ENCODE results near the gene ARHGAP15. TPM values are rescaled to one million over a fixed set of nuclear protein-coding genes. Genes with fewer than 3 reads are reported as not detected.
A peak's percentile ranks its signal among the peaks of the same experiment; 100 is the strongest.

ARHGAP15 gene
- total RNA-seq, 1 experiment from 2014 or later, result not detected

- no peak overlapping the region for H3K27ac ChIP-seq
- no peaks in the 10 kb centered on the region for H3K79me2 ChIP-seq (ENCODE audit: low read depth)
- no peaks in the 10 kb centered on the region for H3K36me3 ChIP-seq (ENCODE audit: low read depth)
- POLR2A ChIA-PET (ENCODE audit: unreplicated experiment), result no interaction called here
- no peak overlapping the region for H3K4me3 ChIP-seq
- H2AFZ ChIP-seq, result 0 out of 2 replicates have a peak overlapping the region, but pooled peaks have one; percentile 23
- no peaks in the 10 kb centered on the region for H3K27me3 ChIP-seq (ENCODE audit: insufficient read depth, low read depth)
- no peaks in the 10 kb centered on the region for H3F3A ChIP-seq (ENCODE audit: insufficient read depth, low read depth)
- no peak overlapping the region for H3K4me2 ChIP-seq
- DNase-seq, result no peak
- TF ChIP-seq CTCF (conservative IDR thresholded peaks at IDR 0.05) (no peak), EZH2 (IDR thresholded peaks at IDR 0.05; ENCODE audit: low read depth) (no peak)
- CTCF ChIA-PET, result no interaction called here
- no peaks in the 10 kb centered on the region for H3K9me2 ChIP-seq (ENCODE audit: insufficient read depth)
- no peaks in the 10 kb centered on the region; the same call in 1 of the 2 replicates for H3K9me3 ChIP-seq (ENCODE audit: insufficient read depth, low read depth)
- intact Hi-C loops (cut with micrococcal nuclease; ENCODE audit: unreplicated experiment), result no loop called here
- no peaks in the 10 kb centered on the region for H3K4me1 ChIP-seq (replicated peaks; ENCODE audit: insufficient read depth)
- no peaks in the 10 kb centered on the region for H4K20me1 ChIP-seq (ENCODE audit: insufficient read depth)
- no TSS peak for BruUV-seq (replicated peaks)
These were observed 63.5 kb downstream of the ARHGAP15 start for GRCh38 chr2:143192716-143193115.

GRCh38 chr2:143193121-143193520, 63.9 kb downstream of the ARHGAP15 start:
- no peaks in the 10 kb centered on the region for H3K79me2 ChIP-seq (ENCODE audit: low read depth)
- H4K20me1 ChIP-seq (ENCODE audit: insufficient read depth), result no peaks in the 10 kb centered on the region
- no peak for TF ChIP-seq CTCF (conservative IDR thresholded peaks at IDR 0.05)
- H3K27ac ChIP-seq, result no peak overlapping the region
- ChIA-PET CTCF (no interaction called here), POLR2A (ENCODE audit: unreplicated experiment) (no interaction called here)
- H2AFZ ChIP-seq, result 0 out of 2 replicates have a peak overlapping the region, but pooled peaks have one; percentile 23
- DNase-seq, result no peak
- no peaks in the 10 kb centered on the region for H3F3A ChIP-seq (ENCODE audit: insufficient read depth, low read depth)
- no peaks in the 10 kb centered on the region for H3K36me3 ChIP-seq (ENCODE audit: low read depth)
- BruUV-seq (replicated peaks), result no TSS peak
- H3K9me2 ChIP-seq (ENCODE audit: insufficient read depth), result no peaks in the 10 kb centered on the region
- H3K4me1 ChIP-seq (replicated peaks; ENCODE audit: insufficient read depth), result no peaks in the 10 kb centered on the region
- H3K9me3 ChIP-seq (ENCODE audit: insufficient read depth, low read depth), result no peaks in the 10 kb centered on the region; the same call in 1 of the 2 replicates
- H3K4me3 ChIP-seq, result no peak overlapping the region
- no peak overlapping the region for H3K4me2 ChIP-seq
- H3K27me3 ChIP-seq (ENCODE audit: insufficient read depth, low read depth), result no peaks in the 10 kb centered on the region
- intact Hi-C loops (cut with micrococcal nuclease; ENCODE audit: unreplicated experiment), result no loop called here

GRCh38 chr2:143195511-143195910, 66.3 kb downstream of the ARHGAP15 start:
- Histone ChIP-seq H3K4me1 (replicated peaks; ENCODE audit: insufficient read depth) (no peaks in the 10 kb centered on the region), H3K4me2 (no peak overlapping the region), H2AFZ (no peak overlapping the region), H3K79me2 (ENCODE audit: low read depth) (no peaks in the 10 kb centered on the region), H4K20me1 (ENCODE audit: insufficient read depth) (no peaks in the 10 kb centered on the region), H3K4me3 (no peak overlapping the region), H3K27ac (no peak overlapping the region), H3K9me3 (ENCODE audit: insufficient read depth, low read depth) (no peaks in the 10 kb centered on the region), H3F3A (ENCODE audit: insufficient read depth, low read depth) (no peaks in the 10 kb centered on the region), H3K36me3 (ENCODE audit: low read depth) (no peaks in the 10 kb centered on the region), H3K9me2 (ENCODE audit: insufficient read depth) (no peaks in the 10 kb centered on the region), H3K27me3 (ENCODE audit: insufficient read depth, low read depth) (no peaks in the 10 kb centered on the region)
- no peak for DNase-seq
- TF ChIP-seq EZH2 (IDR thresholded peaks at IDR 0.05; ENCODE audit: low read depth) (no peak), CTCF (conservative IDR thresholded peaks at IDR 0.05) (no peak)
- intact Hi-C loops (cut with micrococcal nuclease; ENCODE audit: unreplicated experiment), result no loop called here
- POLR2A ChIA-PET (ENCODE audit: unreplicated experiment), result no interaction called here
- BruUV-seq (replicated peaks), result no TSS peak
- CTCF ChIA-PET, result no interaction called here
